Posterior vena cava (tissue), 2 donors: ENCODE data around the gene ULK4. TPM values are rescaled to one million over a fixed set of nuclear protein-coding genes. Genes with fewer than 3 reads are reported as not detected.
"Not testable (repeated sequence)": the region's sequence is repeated elsewhere in the genome, so short reads cannot be mapped to it uniquely, and the experiment has no call there.

Experiments used
- DNase-seq: peaks from one replicate; pipeline ENCODE4 v3.0.0-alpha.2; 2020; ENCODE audit warnings: low spot score
- intact Hi-C, 2 donors: fragments of 100-400 bp; cut with DNase I; formaldehyde crosslinking; loops; one replicate each; pipeline versions ENCODE4 v1.14.1 to v1.14.2; 2022 to 2023
- long read RNA-seq, 2 donors: library from polyadenylated mRNA; unstranded; transcript quantifications; one replicate each; pipeline ENCODE4 v2.0.0, GENCODE V29; 2020 to 2021
- total RNA-seq, 2 donors: library from RNA; stranded (reverse); fragmentation: NEBNext Ultra II Directional; extraction: Animal tissue kit (Norgen Biotek cat#: 25700); gene quantifications; one replicate each; pipeline ENCODE4 v1.2.1, GENCODE V29; 2021
- donor health status: DM: yes; HTN: yes; CAD: no.
- donor health status: DM: yes; HTN: yes; CAD: no.

Gene ULK4
- 1 to 10 TPM; 7.5 to 7.8 TPM for total RNA-seq
- long read RNA-seq, donor 1, partial matches to known transcripts = 1 of 3 reads
- long read RNA-seq, donor 1, other reads (novel, unspliced or antisense) = 2 of 3 reads
- long read RNA-seq, donor 2, partial matches to known transcripts = 1 of 10 reads
- long read RNA-seq, donor 2, other reads (novel, unspliced or antisense) = 9 of 10 reads

GRCh38 chr3:41961751-41962679 is at the start of gene ULK4:
Gene ULK4 (minus strand): TSS chr3:41962103. CDS start chr3:41954759, 7,344 bp downstream.
- intact Hi-C loops = no loop called here
- peak; percentile 99 for DNase-seq

GRCh38 chr3:42010530-42010929 is 48.6 kb upstream of the ULK4 start:
- intact Hi-C loops = loop anchor here in 1 of 2 donors (5.0 kb wide), 1 partner anchor 87 kb away; no protein-coding TSS in a partner anchor
- peak; percentile 62 for DNase-seq

DNA sequence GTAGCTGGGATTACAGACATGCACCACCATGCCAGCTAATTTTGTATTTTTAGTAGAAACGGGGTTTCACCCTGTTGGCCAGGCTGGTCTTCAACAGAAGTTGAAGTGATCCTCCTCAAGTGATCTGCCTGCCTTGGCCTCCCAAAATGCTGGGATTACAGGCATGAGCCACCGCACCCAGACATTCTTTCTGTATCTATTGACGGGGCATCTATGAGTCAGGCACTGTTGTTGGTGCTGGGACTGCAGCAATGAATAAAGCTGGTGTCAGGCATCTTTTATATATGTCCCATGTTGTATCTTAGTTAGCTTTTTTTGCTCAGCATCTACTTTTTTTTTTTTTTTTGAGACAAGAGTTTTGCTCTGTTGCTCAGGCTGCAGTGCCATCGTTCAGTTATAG is 47.6 kb upstream of the ULK4 start:
- peak; percentile 16 for DNase-seq
- intact Hi-C loops = no loop called here

DNA sequence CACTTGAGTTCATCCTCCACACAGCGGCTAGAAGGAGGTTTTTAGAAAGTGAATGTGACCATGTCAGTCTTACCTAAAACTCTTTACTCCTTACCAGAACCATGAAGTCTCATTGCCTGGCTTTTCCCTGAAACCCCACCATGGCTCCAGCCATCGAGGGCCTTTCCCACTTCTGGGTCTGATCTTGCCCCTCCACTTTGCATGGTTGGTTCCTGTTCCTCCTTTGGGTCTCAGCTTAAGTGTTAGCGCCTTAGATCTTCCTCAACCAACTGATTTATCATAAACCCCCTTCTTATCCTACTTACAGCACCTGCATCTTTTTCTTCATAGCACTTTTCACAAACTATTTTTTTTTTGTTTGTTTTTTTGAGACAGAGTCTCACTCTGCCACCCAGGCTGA is 45.9 kb upstream of the ULK4 start:
- DNase-seq = no peak
- intact Hi-C loops = no loop called here

DNA sequence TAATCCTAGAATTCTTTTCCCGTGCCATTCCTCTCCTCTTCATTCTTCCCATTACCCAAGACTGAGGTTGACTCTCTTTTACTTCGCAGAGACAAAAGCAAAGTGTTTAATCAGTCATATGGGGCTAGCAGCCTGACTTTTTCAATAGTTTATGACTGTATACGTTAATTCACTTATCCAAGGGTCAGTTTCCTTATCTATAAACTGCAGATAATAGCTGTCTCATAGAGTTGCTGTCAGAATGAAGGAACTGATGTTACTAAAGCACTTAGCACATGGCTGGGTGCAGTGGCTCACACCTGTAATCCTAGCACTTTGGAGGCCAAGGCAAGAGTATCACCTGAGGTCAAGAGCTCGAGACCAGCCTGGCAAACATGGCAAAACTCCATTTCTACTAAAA is 43.5 kb upstream of the ULK4 start:
- DNase-seq = no peak
- intact Hi-C loops = no loop called here

- intact Hi-C loops = no loop called here
- DNase-seq = no peak
Observed at GRCh38 chr3:42002790-42003189, 40.9 kb upstream of the ULK4 start.

- DNase-seq = no peak
- intact Hi-C loops = no loop called here
Observed at GRCh38 chr3:42001777-42002176, 39.9 kb upstream of the ULK4 start.

DNA sequence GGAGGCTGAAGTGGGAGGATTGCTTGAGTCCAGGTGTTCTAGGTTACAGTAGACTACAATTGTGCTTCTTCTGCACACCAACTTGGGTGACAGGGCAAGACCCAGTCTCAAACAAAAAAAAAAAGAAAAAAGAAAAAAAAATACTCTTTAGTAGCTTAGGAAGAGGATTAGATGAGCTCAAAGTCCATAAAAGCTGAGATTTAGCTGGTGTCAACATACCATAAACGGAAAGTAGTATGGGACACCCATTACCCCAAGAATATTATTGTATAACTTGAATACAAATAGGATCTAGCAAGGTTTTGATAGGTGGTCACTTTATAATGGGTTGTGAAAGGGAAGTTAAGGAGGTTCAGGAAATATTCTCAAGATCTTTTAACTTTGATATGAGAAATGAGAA is 38.0 kb upstream of the ULK4 start:
- intact Hi-C loops = no loop called here
- DNase-seq = no peak

DNA sequence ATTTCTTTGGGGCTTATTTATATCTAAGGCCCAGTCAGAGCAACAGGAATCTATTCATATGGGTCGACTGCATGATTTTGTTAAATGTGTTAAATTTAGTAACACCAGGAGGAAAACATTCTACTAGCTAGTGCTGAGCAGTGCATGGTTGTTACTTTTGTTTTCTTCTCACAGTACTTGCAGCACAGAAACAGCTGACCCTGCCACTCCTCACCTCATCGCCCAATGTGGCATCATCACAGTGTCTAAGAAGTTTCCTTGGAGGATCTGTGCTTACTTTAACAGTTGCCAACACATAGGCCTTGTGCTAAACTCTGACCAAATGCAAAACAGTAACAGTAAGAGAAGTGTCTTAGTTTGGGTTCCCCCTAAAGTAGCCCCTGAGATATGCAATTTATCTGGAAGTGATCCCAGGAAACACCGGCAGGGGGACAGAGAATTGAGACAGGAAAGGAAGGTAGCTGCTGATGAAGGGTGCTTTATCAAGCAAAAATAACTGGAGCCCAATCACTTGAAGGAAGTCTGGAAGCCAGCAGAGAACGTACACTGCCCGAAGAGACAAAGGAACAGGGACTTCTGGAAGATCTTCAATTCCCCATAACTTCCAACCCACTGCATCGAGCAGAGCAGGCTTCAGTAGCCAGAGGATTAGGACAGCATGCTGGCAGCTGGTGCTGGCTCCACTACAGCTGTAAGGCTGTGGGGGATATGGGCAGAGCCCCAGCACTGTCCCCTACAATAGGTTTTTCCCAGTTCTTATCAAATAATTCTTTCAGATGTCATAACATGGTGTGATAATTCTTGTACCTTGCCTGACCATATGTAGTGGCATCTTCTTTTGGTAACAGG is 36.0 kb upstream of the ULK4 start:
- no peak for DNase-seq
- intact Hi-C loops = no loop called here

- intact Hi-C loops = no loop called here
- no peak for DNase-seq
Observed at GRCh38 chr3:41991437-41991836, 29.5 kb upstream of the ULK4 start.

- intact Hi-C loops = no loop called here
- DNase-seq = no peak
Observed at GRCh38 chr3:41989518-41989917, 27.6 kb upstream of the ULK4 start.

- intact Hi-C loops = no loop called here
- DNase-seq = no peak
Observed at GRCh38 chr3:41987627-41988026, 25.7 kb upstream of the ULK4 start.

GRCh38 chr3:41986561-41986960 is 24.7 kb upstream of the ULK4 start:
- DNase-seq = no peak

DNA sequence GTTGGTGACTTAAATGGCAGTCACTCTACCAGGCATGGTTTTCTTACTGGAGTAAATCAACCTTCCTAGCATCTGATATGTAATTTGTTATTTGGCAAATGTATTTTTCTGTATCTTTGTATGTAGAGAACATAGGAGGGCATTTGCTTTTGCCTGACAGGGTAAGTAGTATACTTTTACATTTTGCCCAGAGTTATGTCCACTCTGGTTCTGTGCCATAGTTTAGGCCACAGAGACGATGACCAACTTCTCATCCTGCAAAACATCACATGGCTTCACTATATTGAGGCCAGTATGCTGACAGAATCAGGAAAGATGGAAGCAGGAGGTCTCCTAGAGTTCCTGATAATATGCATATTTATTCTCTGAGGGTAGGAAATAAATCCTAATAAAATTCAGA is 23.1 kb upstream of the ULK4 start:
- no peak for DNase-seq
- intact Hi-C loops = no loop called here

More at GRCh38 chr3:41986561-41986960, 24.7 kb upstream of the ULK4 start:
- intact Hi-C loops = no loop called here

- DNase-seq, intact Hi-C loops: not testable (repeated sequence)
Observed at GRCh38 chr3:41983091-41983490, 21.2 kb upstream of the ULK4 start.

GRCh38 chr3:41977401-41977800 is 15.5 kb upstream of the ULK4 start:
- DNase-seq, intact Hi-C loops: not testable (repeated sequence)

DNA sequence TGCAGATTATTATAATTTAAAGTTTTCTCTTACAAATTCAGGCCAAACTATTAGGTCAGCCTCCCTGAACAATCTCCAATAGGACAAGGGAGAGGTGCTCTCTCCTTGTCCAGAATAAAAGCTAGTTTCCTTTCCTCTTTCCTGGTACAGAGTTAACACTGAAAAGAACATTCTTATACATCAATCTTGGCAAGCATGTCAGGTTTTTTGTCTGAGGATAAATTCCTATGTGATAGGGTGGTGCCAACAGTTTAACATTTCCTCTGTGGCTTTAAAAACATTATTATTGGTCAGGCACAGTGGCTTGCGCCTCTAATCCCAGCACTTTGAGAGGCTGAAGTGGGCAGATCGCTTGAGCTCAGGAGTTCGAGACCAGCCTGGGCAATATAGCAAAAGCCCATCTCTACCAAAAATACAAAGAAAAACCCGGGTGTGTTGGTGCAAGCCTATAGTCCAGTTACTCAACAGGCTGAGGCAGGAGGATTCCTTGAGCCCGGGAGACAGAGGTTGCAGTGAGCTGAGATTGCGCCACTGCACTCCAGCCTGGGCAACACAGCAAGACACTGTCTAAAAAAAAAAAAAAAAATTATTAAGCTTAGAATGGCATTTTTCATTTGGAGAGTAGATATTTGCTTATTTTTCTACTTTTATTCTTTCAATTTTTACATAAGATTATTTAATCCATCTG is 13.7 kb upstream of the ULK4 start:
- no peak for DNase-seq
- intact Hi-C loops = no loop called here

DNA sequence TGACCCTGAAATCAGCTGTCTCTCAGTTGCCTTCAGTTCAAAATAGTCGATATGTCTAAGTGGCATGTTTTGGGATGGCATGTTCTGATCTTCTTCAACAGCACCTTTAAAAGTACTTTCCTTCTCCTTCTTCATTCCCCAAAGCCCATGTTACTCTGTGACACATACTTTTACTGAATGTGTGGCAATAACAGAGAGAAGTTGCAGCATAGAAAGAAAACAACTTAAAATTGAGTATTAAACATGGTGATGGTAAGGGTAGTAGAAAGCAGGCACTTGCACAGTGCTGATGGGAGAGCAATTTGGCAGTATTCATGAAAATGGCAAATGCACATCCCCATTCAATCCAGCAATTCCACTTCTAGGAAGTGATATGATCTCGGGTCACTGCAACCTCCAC is 12.3 kb upstream of the ULK4 start:
- DNase-seq = no peak
- intact Hi-C loops = no loop called here

DNA sequence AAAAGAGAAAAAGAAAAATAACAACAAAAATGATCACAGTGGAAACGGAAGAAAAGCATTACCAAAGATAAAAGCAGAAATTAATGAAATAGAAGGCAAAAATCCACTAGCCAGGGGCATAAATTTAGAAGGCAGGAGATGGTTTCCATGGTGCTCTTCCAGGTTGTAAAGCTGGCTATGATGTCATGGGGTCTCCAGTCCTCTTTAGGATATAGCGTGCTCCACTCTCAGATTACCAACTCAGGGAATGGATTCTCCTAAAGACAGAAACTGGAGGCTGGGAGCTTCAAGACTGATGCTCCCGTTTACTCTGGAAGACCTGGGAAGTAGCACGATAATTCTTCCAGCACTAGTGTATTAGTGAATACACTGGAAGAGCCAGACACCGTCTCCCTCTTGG is 10.9 kb upstream of the ULK4 start:
- DNase-seq = no peak

More for the DNA sequence above, 10.9 kb upstream of the ULK4 start:
- intact Hi-C loops = no loop called here
